NCI-H1694 treated with DMSO at 0.1 percent for 48 hours (cell line): Measurements from ENCODE around the gene OPN1MW.
"Not testable (repeated sequence)": the region's sequence is repeated elsewhere in the genome, so short reads cannot be mapped to it uniquely, and the experiment has no call there.

Source experiments
- DNase-seq: peaks from one replicate; lab custom pipeline; 2025; lab: John Stamatoyannopoulos, UW

The OPN1MW gene

DNA sequence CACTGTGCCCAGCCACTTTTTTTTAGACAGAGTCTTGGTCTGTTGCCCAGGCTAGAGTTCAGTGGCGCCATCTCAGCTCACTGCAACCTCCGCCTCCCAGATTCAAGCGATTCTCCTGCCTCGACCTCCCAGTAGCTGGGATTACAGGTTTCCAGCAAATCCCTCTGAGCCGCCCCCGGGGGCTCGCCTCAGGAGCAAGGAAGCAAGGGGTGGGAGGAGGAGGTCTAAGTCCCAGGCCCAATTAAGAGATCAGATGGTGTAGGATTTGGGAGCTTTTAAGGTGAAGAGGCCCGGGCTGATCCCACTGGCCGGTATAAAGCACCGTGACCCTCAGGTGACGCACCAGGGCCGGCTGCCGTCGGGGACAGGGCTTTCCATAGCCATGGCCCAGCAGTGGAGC is at the start of gene OPN1MW:
Gene OPN1MW, plus strand, starts transcription at position 301 of the 400 bp plus-strand sequence. Its CDS starts 82 bp downstream, at position 383.
- not testable (repeated sequence) for DNase-seq

- DNase-seq: no peak
Observed at GRCh38 chrX:154135458-154136229, 46.8 kb upstream of the OPN1MW start.

- peak; percentile 38 for DNase-seq
Observed at GRCh38 chrX:154136627-154137161, 45.7 kb upstream of the OPN1MW start.

- no peak for DNase-seq
Observed at GRCh38 chrX:154138857-154139256, 43.5 kb upstream of the OPN1MW start.

GRCh38 chrX:154140206-154140605 is 42.2 kb upstream of the OPN1MW start:
- no peak for DNase-seq

- no peak for DNase-seq
Observed at GRCh38 chrX:154140742-154141141, 41.7 kb upstream of the OPN1MW start.

GRCh38 chrX:154142386-154142785 is 40.0 kb upstream of the OPN1MW start:
- DNase-seq: no peak

- DNase-seq: no peak
Observed at GRCh38 chrX:154142950-154143745, 39.2 kb upstream of the OPN1MW start.

- DNase-seq: not testable (repeated sequence)
Observed at GRCh38 chrX:154144010-154144409, 38.4 kb upstream of the OPN1MW start, which contains the start of gene OPN1LW. OPN1LW (plus strand) TSS chrX:154144243; CDS start chrX:154144284, 41 bp downstream.

DNA sequence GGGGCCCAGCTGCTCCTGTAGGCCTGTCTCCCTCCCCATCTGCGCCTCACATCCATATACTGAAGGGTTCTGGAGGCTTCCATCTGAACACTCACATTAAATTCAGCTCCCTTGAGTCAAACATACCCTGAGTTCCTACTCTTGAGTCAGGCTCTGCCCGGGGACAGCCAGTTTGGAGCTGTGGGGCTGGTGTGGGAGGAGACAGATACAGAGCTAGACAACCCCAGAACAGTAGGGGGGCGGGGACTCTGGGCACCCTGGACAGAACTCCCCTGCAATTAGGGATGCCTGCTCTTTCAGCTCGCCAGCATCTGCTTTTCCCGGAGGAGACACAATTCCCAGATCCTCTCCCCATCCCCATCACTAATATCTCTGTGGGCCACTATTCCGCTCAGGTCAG is 31.4 kb upstream of the OPN1MW start:
- DNase-seq: not testable (repeated sequence)

DNA sequence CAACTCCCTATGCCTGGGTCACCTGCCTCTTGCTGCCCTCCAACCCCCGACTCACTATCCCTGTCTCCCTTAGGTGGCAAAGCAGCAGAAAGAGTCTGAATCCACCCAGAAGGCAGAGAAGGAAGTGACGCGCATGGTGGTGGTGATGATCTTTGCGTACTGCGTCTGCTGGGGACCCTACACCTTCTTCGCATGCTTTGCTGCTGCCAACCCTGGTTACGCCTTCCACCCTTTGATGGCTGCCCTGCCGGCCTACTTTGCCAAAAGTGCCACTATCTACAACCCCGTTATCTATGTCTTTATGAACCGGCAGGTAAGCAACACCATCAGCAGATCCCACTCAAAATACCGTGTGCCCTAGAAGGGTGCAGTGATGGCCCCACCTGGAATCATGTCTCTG is 26.2 kb upstream of the OPN1MW start:
- DNase-seq: not testable (repeated sequence)

- DNase-seq: not testable (repeated sequence)
Observed at GRCh38 chrX:154157207-154157606, 25.2 kb upstream of the OPN1MW start.

GRCh38 chrX:154159345-154159744 is 23.1 kb upstream of the OPN1MW start:
- DNase-seq: not testable (repeated sequence)

DNA sequence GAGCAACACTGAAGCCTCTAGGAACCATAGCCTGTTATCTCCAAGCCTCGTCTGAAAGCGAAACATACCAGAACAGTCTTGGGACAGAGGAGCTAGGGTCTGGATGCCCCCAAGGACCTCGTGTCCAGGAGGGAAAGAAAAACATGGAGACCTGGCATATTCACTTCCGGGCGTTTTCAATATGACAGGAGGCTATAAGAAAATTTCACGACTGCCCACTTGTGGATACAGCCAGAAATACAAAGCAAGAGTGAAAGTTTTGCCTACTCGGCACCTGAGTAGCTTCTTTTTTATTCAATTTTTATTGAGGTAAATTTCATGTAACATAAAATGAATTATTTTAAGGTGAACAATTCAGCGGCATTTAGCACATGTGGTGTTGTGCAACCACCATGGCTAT is 17.5 kb upstream of the OPN1MW start:
- DNase-seq: not testable (repeated sequence)

DNA sequence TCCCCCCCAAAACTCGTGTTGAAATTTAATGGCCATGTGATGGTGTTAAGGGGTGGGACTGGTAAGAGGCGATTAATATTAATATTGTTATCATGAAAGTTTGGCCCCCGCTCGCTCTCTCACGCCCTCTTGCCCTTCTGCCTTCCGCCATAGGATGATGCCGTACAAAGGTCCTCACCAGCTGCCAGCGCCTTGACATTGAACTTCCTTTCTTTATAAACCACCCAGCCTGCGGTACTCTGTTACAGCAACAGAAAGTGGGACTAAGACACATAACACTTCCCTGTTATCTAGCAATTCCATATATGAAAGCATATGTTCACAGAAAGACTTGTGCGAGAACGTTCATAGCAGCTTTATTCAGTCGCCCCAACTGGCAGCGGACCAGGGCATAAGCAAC is 14.0 kb upstream of the OPN1MW start:
- not testable (repeated sequence) for DNase-seq

DNA sequence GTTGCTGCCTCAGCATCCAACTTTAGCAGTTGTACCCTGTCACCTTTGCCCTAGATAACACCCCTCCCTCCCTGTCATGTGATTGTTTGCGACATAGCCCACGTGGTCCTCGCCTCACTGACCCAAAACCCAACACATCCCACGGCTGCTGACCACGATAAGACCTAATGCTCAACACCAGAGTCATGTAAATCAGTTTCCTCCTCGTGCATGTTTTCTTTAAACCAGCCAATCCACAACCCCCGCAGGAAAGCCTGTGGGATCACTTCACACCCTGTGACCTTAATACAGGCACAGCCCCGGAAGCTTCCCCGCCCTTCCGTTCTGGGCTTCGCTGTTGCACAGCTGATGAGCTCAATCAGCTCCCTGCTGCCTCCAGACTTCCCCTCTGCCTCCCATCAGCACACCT is 9.9 kb upstream of the OPN1MW start:
- DNase-seq: not testable (repeated sequence)

DNA sequence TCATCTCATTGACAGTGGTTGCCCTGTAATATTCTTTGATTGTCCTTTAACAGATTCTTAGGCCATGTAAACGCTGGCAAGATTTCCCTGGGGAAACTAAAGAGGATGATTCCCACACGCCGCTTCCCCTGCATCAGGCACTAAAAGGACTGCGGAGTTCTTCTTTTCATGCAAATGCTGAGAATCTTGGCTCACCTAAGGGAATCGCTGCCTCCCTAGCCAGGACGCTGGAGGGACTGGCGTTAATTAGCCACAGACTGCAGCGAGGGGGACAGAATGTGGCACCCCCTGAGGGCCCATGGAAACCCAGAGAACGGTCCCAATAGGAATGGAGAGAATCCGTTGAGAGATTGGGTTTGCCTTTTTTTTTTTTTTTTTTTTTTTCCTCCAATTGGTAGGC is 8.0 kb upstream of the OPN1MW start:
- not testable (repeated sequence) for DNase-seq

- DNase-seq: not testable (repeated sequence)
Observed at GRCh38 chrX:154183794-154184193, 1.4 kb downstream of the OPN1MW start.

DNA sequence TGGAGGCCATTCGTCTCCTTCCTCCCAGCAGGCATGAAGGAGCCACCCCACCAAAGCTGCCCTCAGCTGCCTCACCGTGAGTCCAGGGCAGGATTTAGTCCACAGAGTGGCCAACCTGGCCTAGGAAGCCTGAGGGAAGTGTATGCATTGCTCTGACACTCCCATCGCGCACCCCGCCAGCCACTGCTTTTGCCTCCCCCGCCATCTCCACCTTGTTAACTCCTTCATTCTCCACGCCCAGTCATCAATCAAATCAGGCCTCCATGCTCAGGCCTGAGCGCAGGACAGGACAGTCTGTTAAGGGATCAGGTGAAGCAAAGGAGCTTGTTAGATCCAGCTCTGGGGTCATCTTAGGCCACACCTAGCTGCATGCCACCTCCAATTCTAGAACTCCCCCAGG is 10.4 kb downstream of the OPN1MW start:
- DNase-seq: not testable (repeated sequence)

GRCh38 chrX:154194316-154194715 is 11.9 kb downstream of the OPN1MW start:
- DNase-seq: not testable (repeated sequence)

- DNase-seq: not testable (repeated sequence)
Observed at GRCh38 chrX:154196466-154196865, 14.1 kb downstream of the OPN1MW start.

GRCh38 chrX:154209670-154210418 is 27.4 kb downstream of the OPN1MW start:
- DNase-seq: not testable (repeated sequence)
